ENCODE results near the gene CPXM2. TPM values are rescaled to one million over a fixed set of nuclear protein-coding genes. Genes with fewer than 3 reads are reported as not detected.

Gene CPXM2
- total RNA-seq, 5 donors from 2014 or later (not counting 1 experiment from before 2014, with no cell fraction given) = not detected

DNA sequence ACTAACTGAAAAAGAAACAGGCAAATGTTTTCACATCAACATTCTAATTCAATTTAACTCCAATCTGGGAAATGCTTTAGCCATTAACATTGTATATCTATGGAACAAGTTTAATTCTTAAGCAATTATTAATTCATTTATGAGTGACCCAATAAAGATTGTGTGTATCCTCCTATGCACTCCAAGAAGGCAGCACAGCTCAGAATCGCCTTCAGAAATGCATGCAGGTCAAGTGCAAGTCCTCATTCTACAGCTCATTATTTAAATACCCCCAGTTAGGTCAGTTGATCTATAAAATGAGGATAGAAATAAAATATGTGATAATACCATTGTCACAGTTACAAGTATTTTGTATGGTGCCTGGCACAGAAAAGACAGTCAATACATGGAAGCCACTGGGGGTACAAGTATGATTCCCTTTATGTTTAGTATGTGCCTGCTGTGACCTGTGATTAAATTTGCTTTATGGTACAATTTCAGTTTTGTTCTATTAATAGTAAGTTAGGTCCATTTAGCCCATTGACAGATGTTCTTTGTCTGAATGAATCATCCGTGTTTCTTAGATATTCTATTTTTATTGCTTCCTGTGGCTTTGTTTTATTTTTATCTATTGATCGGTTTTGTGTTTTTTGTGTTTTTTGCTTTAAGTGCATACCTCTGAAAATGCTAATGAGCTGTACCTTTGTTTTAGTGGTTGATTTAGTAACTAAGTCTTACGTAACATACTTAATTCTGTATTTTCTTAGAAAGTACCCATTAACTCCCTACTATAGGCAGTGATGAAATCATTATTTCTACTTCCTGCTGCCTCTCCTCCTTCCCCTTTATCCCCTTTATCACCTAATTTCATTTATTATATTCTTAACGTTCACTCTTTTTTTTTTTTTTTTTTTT, 42.8 kb downstream of the CPXM2 start:
- Histone ChIP-seq H3K36me3 (ENCODE audit: control insufficient read depth in 2 of 2, extremely low read depth in 1 of 2, insufficient read depth in 1 of 2, low read length in 1 of 2) (no peaks in the 10 kb centered on the region), H3K27ac (ENCODE audit: low read length) (no peak overlapping the region), H3K27me3 (replicated peaks in 1 of 2; ENCODE audit: control insufficient read depth in 2 of 2, extremely low read depth in 1 of 2, insufficient read depth in 2 of 2, low read length in 1 of 2) (peaks cover 0 to under 1% of the 10 kb centered on the region in 2 experiments), H3K4me1 (ENCODE audit: control insufficient read depth in 1 of 2, extremely low read depth in 1 of 2, insufficient read depth in 2 of 2, low read length in 2 of 2) (no peaks in the 10 kb centered on the region), H3K9me3 (no peaks in the 10 kb centered on the region), H3K4me3 (ENCODE audit: control insufficient read depth in 1 of 2, extremely low read depth in 1 of 2, low read length in 1 of 2) (no peak overlapping the region)
- H3K27me3 Mint-ChIP-seq = peaks cover 9 to 23% of the 10 kb centered on the region in 2 donors
- no CpG with 5 or more reads among the region's 5 CpGs for WGBS (ENCODE audit: insufficient coverage)
- H3K36me3 Mint-ChIP-seq = no peaks in the 10 kb centered on the region
- no peak for ATAC-seq (replicated peaks in 1 of 4)
- ChIA-PET CTCF (no interaction called here), POLR2A (no interaction called here)
- no peak overlapping the region for H3K27ac Mint-ChIP-seq
- H3K4me3 Mint-ChIP-seq = no peak overlapping the region
- DNase-seq = no peak
- H3K9me3 Mint-ChIP-seq = peaks cover 0 to 4% (median 4%) of the 10 kb centered on the region in 3 donors
- H3K4me1 Mint-ChIP-seq = no peaks in the 10 kb centered on the region

DNA sequence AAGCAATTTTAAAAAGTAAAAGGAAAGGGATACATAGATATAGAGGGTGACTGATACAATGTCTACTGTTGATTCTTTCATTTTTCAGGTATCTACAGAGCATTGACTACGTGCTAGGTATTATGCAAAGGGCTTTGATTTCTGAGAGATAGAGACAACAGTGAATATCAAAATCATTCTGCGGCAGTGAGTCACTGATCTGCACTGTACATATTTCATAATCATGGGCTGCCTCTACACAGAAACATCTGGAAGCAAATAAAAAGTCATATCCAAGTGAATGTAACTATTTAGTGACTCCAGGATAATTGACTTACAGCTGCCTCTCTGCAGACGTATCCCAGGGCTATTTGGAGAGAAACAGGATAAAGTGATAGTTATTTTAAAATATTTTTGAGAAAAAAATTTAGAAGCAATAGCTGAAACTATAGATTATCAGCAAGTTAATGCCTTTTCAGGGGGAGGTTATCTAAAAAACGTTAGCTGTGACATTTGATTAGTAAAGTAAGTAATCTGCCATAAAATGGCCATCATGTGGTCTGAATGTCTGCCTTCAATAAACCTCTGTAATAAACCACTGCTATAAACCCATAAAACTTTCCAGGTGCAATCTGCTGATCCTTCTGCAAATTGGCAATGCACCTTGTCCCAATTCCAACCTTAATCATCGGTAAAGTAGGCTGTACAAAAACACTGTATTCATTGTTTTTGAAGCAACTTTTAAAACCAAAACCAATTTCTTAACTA, 43.7 kb downstream of the CPXM2 start:
- ATAC-seq (replicated peaks in 1 of 4) (no peak), DNase-seq (no peak)
- H3K36me3 Mint-ChIP-seq = no peaks in the 10 kb centered on the region
- no peaks in the 10 kb centered on the region for H3K4me1 Mint-ChIP-seq
- Histone ChIP-seq H3K27ac (ENCODE audit: low read length) (no peak overlapping the region), H3K36me3 (ENCODE audit: control insufficient read depth in 2 of 2, extremely low read depth in 1 of 2, insufficient read depth in 1 of 2, low read length in 1 of 2) (no peaks in the 10 kb centered on the region), H3K4me1 (ENCODE audit: control insufficient read depth in 1 of 2, extremely low read depth in 1 of 2, insufficient read depth in 2 of 2, low read length in 2 of 2) (no peaks in the 10 kb centered on the region), H3K9me3 (no peaks in the 10 kb centered on the region), H3K27me3 (replicated peaks in 1 of 2; ENCODE audit: control insufficient read depth in 2 of 2, extremely low read depth in 1 of 2, insufficient read depth in 2 of 2, low read length in 1 of 2) (no peaks in the 10 kb centered on the region), H3K4me3 (ENCODE audit: control insufficient read depth in 1 of 2, extremely low read depth in 1 of 2, low read length in 1 of 2) (no peak overlapping the region)
- 69% methylated on average over 2 of the region's 5 CpGs for WGBS (ENCODE audit: insufficient coverage)
- no peak overlapping the region for H3K4me3 Mint-ChIP-seq
- peaks cover 0 to 4% (median 4%) of the 10 kb centered on the region in 3 donors for H3K9me3 Mint-ChIP-seq
- no peak overlapping the region for H3K27ac Mint-ChIP-seq
- CTCF ChIA-PET = no interaction called here
- H3K27me3 Mint-ChIP-seq = peaks cover 8 to 23% of the 10 kb centered on the region in 2 donors
- POLR2A ChIA-PET = no interaction called here

DNA sequence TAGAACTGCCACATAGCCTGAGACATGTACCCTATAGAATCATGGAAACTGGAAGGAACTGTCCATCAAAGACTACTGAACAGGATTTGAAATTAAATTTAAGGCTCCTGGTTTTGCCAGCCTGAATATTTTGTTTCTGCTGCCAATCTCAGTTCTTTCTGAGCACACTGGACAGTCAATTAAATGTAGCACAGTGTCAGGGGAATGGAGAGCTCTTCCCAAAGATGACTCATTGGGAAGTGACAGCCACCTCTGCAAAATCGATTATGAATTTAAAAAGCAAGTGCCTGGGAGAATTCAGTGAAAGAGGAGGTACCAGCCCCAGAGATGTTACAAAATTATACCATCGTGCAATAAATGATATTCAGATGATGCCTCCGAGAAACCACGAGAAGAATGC, 47.8 kb downstream of the CPXM2 start:
- Histone ChIP-seq H3K4me3 (ENCODE audit: control insufficient read depth in 1 of 2, extremely low read depth in 1 of 2, low read length in 1 of 2) (no peak overlapping the region), H3K27me3 (replicated peaks in 1 of 2; ENCODE audit: control insufficient read depth in 2 of 2, extremely low read depth in 1 of 2, insufficient read depth in 2 of 2, low read length in 1 of 2) (peaks cover 0 to 3% of the 10 kb centered on the region in 2 experiments), H3K4me1 (ENCODE audit: control insufficient read depth in 1 of 2, extremely low read depth in 1 of 2, insufficient read depth in 2 of 2, low read length in 2 of 2) (no peaks in the 10 kb centered on the region), H3K27ac (ENCODE audit: low read length) (no peak overlapping the region), H3K9me3 (no peaks in the 10 kb centered on the region), H3K36me3 (ENCODE audit: control insufficient read depth in 2 of 2, extremely low read depth in 1 of 2, insufficient read depth in 1 of 2, low read length in 1 of 2) (no peaks in the 10 kb centered on the region)
- peaks cover 0 to 4% (median 4%) of the 10 kb centered on the region in 3 donors for H3K9me3 Mint-ChIP-seq
- no peaks in the 10 kb centered on the region for H3K36me3 Mint-ChIP-seq
- POLR2A ChIA-PET = no interaction called here
- no peak for ATAC-seq (replicated peaks in 1 of 4)
- peaks cover 10 to 27% of the 10 kb centered on the region in 2 donors for H3K27me3 Mint-ChIP-seq
- CTCF ChIA-PET = no interaction called here
- H3K4me3 Mint-ChIP-seq = no peak overlapping the region
- WGBS (ENCODE audit: insufficient coverage) = 80% methylated on average over 1 of the region's 4 CpGs
- H3K27ac Mint-ChIP-seq = no peak overlapping the region
- no peak for DNase-seq
- no peaks in the 10 kb centered on the region for H3K4me1 Mint-ChIP-seq

DNA sequence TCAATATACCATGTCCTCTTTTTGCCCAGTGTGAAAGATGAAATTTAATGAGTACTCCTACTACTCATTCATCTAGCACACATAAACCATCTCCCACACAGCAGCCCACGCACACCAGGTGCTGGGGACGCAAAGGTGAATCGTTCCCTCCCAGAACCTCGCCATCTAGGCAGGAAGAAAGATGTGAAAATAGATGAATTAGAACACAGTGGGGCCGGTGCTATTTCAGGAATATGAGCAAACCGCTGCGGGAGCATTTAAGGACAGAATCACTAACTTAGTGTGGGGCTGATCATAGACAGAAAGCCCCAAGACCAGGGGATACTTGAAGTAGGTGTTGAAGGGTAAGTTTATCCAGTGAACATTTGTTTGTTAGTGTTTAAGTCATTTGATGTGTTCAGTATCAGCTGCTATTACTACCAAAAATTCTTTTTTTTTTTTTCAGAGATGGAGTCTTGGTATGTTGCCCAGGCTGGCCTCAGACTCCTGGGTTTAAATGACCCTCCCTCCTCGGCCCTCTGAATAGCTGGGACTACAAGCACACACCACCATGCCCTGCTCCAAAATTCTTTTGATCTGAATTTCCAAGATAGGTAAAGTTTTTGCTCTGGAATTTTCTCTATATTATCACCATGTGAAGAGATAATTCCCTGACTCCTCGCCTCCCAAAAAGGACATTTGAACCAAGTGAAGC, 48.8 kb downstream of the CPXM2 start:
- no peak overlapping the region for H3K4me3 Mint-ChIP-seq
- peaks cover 10 to 27% of the 10 kb centered on the region in 2 donors for H3K27me3 Mint-ChIP-seq
- POLR2A ChIA-PET = no interaction called here
- H3K4me1 ChIP-seq (ENCODE audit: control insufficient read depth in 1 of 2, extremely low read depth in 1 of 2, insufficient read depth in 2 of 2, low read length in 2 of 2) = no peaks in the 10 kb centered on the region
- DNase-seq = no peak
- H3K9me3 Mint-ChIP-seq = peaks cover 0 to 5% (median 4%) of the 10 kb centered on the region in 3 donors
- H3K9me3 ChIP-seq = no peaks in the 10 kb centered on the region
- H3K27ac ChIP-seq (ENCODE audit: low read length) = no peak overlapping the region
- no peak overlapping the region for H3K27ac Mint-ChIP-seq
- no peaks in the 10 kb centered on the region for H3K36me3 Mint-ChIP-seq
- CTCF ChIA-PET = no interaction called here
- H3K36me3 ChIP-seq (ENCODE audit: control insufficient read depth in 2 of 2, extremely low read depth in 1 of 2, insufficient read depth in 1 of 2, low read length in 1 of 2) = no peaks in the 10 kb centered on the region
- no peak for ATAC-seq (replicated peaks in 1 of 4)
- H3K4me3 ChIP-seq (ENCODE audit: control insufficient read depth in 1 of 2, extremely low read depth in 1 of 2, low read length in 1 of 2) = no peak overlapping the region
- peaks cover 0 to 3% of the 10 kb centered on the region in 2 experiments for H3K27me3 ChIP-seq (replicated peaks in 1 of 2; ENCODE audit: control insufficient read depth in 2 of 2, extremely low read depth in 1 of 2, insufficient read depth in 2 of 2, low read length in 1 of 2)
- no peaks in the 10 kb centered on the region for H3K4me1 Mint-ChIP-seq
- 78% methylated on average over 3 of the region's 9 CpGs for WGBS (ENCODE audit: insufficient coverage)

DNA sequence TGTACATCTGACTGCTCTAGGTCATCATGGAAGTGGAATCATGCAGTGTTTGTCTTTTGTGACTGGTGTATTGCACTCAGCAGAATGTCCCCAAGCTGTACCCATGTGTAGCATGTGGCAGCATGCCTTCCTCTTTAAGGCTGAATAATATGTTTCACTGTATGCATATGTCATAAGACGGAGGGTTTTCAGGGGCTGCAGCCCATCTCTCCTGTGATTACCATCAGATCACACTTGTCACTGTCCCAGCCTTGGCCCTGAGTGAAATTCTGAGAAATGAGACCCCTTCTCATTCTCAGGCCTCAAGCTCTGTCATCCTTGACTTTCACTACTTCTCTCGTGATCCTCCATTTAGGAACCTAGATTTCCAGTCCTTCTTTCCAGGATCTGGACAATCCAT, 50.0 kb downstream of the CPXM2 start:
- H3K4me3 Mint-ChIP-seq = no peak overlapping the region
- H3K4me3 ChIP-seq (ENCODE audit: control insufficient read depth in 1 of 2, extremely low read depth in 1 of 2, low read length in 1 of 2) = no peak overlapping the region
- H3K9me3 ChIP-seq = no peaks in the 10 kb centered on the region
- H3K36me3 ChIP-seq (ENCODE audit: control insufficient read depth in 2 of 2, extremely low read depth in 1 of 2, insufficient read depth in 1 of 2, low read length in 1 of 2) = no peaks in the 10 kb centered on the region
- ATAC-seq (replicated peaks in 1 of 4) (no peak), DNase-seq (no peak)
- H3K9me3 Mint-ChIP-seq = peaks cover 0 to 6% (median 4%) of the 10 kb centered on the region in 3 donors
- WGBS (ENCODE audit: insufficient coverage) = 83% methylated on average over 1 of the region's 2 CpGs
- no peaks in the 10 kb centered on the region for H3K4me1 Mint-ChIP-seq
- H3K36me3 Mint-ChIP-seq = no peaks in the 10 kb centered on the region
- ChIA-PET CTCF (no interaction called here), POLR2A (interaction anchor here in 1 of 2 donors (0.6 kb wide), 1 partner anchor 1553 kb away, joined by 7 read pairs; no protein-coding TSS in a partner anchor)
- H3K27ac ChIP-seq (ENCODE audit: low read length) = no peak overlapping the region
- peaks cover 10 to 27% of the 10 kb centered on the region in 2 donors for H3K27me3 Mint-ChIP-seq
- H3K27ac Mint-ChIP-seq = no peak overlapping the region
- H3K4me1 ChIP-seq (ENCODE audit: control insufficient read depth in 1 of 2, extremely low read depth in 1 of 2, insufficient read depth in 2 of 2, low read length in 2 of 2) = no peaks in the 10 kb centered on the region
- peaks cover 0 to 3% of the 10 kb centered on the region in 2 experiments for H3K27me3 ChIP-seq (replicated peaks in 1 of 2; ENCODE audit: control insufficient read depth in 2 of 2, extremely low read depth in 1 of 2, insufficient read depth in 2 of 2, low read length in 1 of 2)

DNA sequence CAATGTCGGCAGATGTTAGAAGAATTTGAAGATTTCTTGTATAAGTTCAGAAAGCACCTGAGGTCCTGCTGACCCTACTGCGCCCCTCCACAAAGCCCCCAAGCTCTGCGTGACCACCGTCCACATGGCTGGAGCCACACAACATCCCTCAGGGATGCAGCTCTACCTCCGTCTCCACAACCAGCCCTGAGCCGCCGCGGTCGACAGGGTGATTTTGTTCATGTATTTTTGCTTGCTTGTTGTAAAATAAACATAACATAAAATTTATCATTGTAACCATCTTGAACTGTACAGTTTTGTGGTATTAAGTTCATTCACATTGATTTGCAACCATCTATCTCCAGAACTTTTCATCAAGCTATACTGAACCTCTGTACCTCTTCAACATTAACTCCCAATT, 50.5 kb downstream of the CPXM2 start:
- Mint-ChIP-seq H3K9me3 (peaks cover 0 to 7% (median 6%) of the 10 kb centered on the region in 3 donors), H3K27me3 (peaks cover 14 to 27% of the 10 kb centered on the region in 2 donors), H3K36me3 (no peaks in the 10 kb centered on the region), H3K4me3 (no peak overlapping the region), H3K4me1 (no peaks in the 10 kb centered on the region), H3K27ac (no peak overlapping the region)
- no peak overlapping the region for H3K4me3 ChIP-seq (ENCODE audit: control insufficient read depth in 1 of 2, extremely low read depth in 1 of 2, low read length in 1 of 2)
- DNase-seq (no peak), ATAC-seq (replicated peaks in 1 of 4) (no peak)
- H3K27ac ChIP-seq (ENCODE audit: low read length) = no peak overlapping the region
- peaks cover 0 to 3% of the 10 kb centered on the region in 2 experiments for H3K27me3 ChIP-seq (replicated peaks in 1 of 2; ENCODE audit: control insufficient read depth in 2 of 2, extremely low read depth in 1 of 2, insufficient read depth in 2 of 2, low read length in 1 of 2)
- H3K4me1 ChIP-seq (ENCODE audit: control insufficient read depth in 1 of 2, extremely low read depth in 1 of 2, insufficient read depth in 2 of 2, low read length in 2 of 2) = no peaks in the 10 kb centered on the region
- H3K9me3 ChIP-seq = no peaks in the 10 kb centered on the region
- CTCF ChIA-PET = no interaction called here
- no CpG with 5 or more reads among the region's 9 CpGs for WGBS (ENCODE audit: insufficient coverage)
- H3K36me3 ChIP-seq (ENCODE audit: control insufficient read depth in 2 of 2, extremely low read depth in 1 of 2, insufficient read depth in 1 of 2, low read length in 1 of 2) = no peaks in the 10 kb centered on the region
- POLR2A ChIA-PET = interaction anchor here in 1 of 2 donors (0.6 kb wide), 1 partner anchor 1554 kb away, joined by 7 read pairs; no protein-coding TSS in a partner anchor

Measured in T-cell (primary cell).